Activated CD4-positive, alpha-beta T cell treated with anti-CD3 and anti-CD28 coated beads for 36 hours (primary cell): Measurements from ENCODE around the gene PSMD9. TPM values are rescaled to one million over a fixed set of nuclear protein-coding genes. Genes with fewer than 3 reads are reported as not detected.
A peak's percentile ranks its signal among the peaks of the same experiment; 100 is the strongest.
"Not testable (repeated sequence)": the region's sequence is repeated elsewhere in the genome, so short reads cannot be mapped to it uniquely, and the experiment has no call there.

Source experiments
- ATAC-seq: fragments of 200-7000 bp; cut with Tn5 transposase; one replicate; pipeline ENCODE4 v1.10.0; 2021; ENCODE audit warnings: mild to moderate bottlenecking, moderate library complexity
- CTCF ChIA-PET: fragments of 350-600 bp; sonication (Branson Sonifier 250); formaldehyde crosslinking; loops from one replicate; lab custom pipeline; 2021; ENCODE audit warnings: antibody characterized with exemption; lab: Charles Lee
- POLR2A ChIA-PET: fragments of 350-600 bp; sonication (Branson Sonifier 250); formaldehyde crosslinking; loops from one replicate; lab custom pipeline; 2021; ENCODE audit warnings: antibody characterized with exemption, inconsistent platforms; lab: Charles Lee
- DNase-seq: peaks from one replicate; pipeline ENCODE4 v3.0.0-alpha.2; 2020
- H3K27ac Mint-ChIP-seq: one replicate; pipeline ENCODE4 v1.8.0; 2021; ENCODE audit warnings: mixed read lengths
- H3K27me3 Mint-ChIP-seq: one replicate; pipeline ENCODE4 v1.8.0; 2021; ENCODE audit warnings: mixed read lengths
- H3K36me3 Mint-ChIP-seq: one replicate; pipeline ENCODE4 v1.8.0; 2021; ENCODE audit warnings: low read depth, mixed read lengths
- H3K4me1 Mint-ChIP-seq: one replicate; pipeline ENCODE4 v1.8.0; 2021; ENCODE audit warnings: mixed read lengths
- H3K4me3 Mint-ChIP-seq: one replicate; pipeline ENCODE4 v1.8.0; 2021; ENCODE audit warnings: mild to moderate bottlenecking, moderate library complexity, mixed read lengths
- H3K9me3 Mint-ChIP-seq: one replicate; pipeline ENCODE4 v1.8.0; 2021; ENCODE audit warnings: low read depth, mixed read lengths
- intact Hi-C, 2 experiments: fragments of 100-400 bp; cut with DNase I in 1 of 2; cut with micrococcal nuclease in 1 of 2; formaldehyde crosslinking; loops; one replicate each; pipeline versions ENCODE4 v1.14.2 to v1.15.1; 2022 to 2024; cut with DNase I, micrococcal nuclease
- total RNA-seq, 2 experiments: library from RNA; stranded (reverse); gene quantifications; one replicate each; pipeline ENCODE4 v1.2.3, GENCODE V29; 2021

The PSMD9 gene, protein sequence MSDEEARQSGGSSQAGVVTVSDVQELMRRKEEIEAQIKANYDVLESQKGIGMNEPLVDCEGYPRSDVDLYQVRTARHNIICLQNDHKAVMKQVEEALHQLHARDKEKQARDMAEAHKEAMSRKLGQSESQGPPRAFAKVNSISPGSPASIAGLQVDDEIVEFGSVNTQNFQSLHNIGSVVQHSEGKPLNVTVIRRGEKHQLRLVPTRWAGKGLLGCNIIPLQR
- 10 to 100 TPM; 50.4 to 56.2 TPM for total RNA-seq

DNA sequence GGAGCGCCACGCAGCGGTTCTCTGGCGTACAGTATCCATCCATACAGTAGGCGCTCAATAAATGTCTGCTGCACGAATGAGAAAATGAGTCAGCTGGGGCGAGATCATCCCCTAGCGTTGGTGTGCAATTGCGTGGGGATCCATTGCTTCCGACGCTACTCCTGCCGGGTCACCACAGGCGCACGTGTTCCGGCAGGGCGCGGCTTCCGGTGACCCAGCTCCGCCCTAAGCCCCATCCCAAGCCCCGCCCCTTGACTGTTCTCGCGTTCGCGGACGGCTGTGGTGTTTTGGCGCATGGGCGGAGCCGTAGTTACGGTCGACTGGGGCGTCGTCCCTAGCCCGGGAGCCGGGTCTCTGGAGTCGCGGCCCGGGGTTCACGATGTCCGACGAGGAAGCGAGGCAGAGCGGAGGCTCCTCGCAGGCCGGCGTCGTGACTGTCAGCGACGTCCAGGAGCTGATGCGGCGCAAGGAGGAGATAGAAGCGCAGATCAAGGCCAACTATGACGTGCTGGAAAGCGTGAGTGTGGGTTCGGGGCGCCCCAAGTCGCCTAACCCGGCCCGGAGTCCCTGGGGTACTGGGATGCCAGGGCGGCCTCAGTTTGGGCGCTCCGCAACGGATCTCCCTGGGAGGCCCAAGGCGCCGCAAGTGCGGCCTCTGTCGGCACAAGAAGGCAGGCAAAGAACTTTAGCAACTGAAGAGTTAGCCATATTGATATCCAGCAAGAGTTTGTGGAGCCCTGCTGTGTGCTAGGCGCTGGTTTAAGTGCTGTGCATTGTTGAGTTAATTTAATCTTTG, at the start of gene PSMD9:
Gene PSMD9 (plus strand): TSS at position 313 of the 796 bp plus-strand sequence. CDS start 67 bp downstream, at position 380.
- intact Hi-C loops, result loop anchor here (1.0 to 5.0 kb wide), 16 partner anchors 30 to 639 kb away; partner anchors contain the start of genes ORAI1 (in 2 of the 2), CFAP251 (in 1 of the 2), DIABLO (in 1 of the 2) and KNTC1 (in 1 of the 2)
- peak within 1 kb of the TSS; percentile 89 for H3K4me3 Mint-ChIP-seq
- H3K36me3 Mint-ChIP-seq, result peaks cover 12% of the 10 kb centered on the region
- DNase-seq (peak; percentile 99), ATAC-seq (peak; percentile 94)
- H3K4me1 Mint-ChIP-seq, result peaks cover 33% of the 10 kb centered on the region
- H3K27ac Mint-ChIP-seq, result peak within 1 kb of the TSS; percentile 98
- ChIA-PET POLR2A (interaction anchor here (0.6 to 1.4 kb wide), 5 partner anchors 11 to 294 kb away, joined by 3 to 5 read pairs (median 3); partner anchors contain the start of gene RHOF), CTCF (interaction anchor here (0.6 to 4.7 kb wide), 21 partner anchors 12 to 524 kb away, joined by 3 to 82 read pairs (median 4); partner anchors contain the start of genes CFAP251, MORN3, RHOF and TMEM120B)
- no peaks in the 10 kb centered on the region for H3K27me3 Mint-ChIP-seq
- H3K9me3 Mint-ChIP-seq, result no peaks in the 10 kb centered on the region

DNA sequence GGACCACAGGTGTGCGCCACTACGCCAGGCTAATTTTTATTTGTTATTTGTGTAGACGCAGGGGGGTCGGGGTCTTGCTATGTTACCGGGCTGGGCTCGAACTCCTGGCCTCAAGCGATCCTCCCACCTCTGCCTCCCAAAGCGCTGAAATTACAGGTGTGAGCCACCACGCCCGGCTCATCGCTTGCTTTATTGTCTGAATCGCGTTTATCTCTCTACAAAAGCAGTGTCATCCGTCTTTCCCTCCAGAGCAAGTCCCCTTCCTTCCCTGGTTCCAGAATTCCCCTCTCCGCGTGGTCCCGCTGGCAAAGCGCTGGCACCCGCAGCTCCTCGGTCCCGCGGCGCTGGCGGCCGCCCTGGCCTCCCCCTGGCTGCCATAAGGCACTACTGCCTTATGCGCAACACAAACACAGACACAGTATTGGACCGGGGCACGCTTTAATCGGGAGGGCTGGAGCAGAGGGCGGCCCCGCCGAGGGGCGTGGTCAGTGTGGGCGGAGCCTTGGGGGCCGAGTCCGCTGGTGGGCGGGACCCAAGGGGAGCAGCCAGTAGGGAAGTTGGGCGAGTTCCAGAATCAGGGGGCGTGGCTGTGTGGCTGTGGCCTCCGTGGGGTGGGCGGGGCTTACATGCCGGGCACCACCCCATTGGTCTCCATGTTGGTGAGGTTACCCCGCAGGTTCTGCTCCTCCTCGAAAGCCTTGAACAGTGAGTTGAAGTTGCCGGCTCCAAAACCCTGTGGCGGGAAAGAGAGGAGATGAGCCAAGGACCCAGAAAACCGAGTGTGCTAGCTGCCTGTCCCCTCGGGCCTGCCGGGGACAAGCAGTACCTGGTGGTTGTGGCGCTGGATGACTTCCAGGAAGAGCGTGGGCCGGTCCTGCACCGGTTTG, 49.2 kb upstream of the PSMD9 start:
- Mint-ChIP-seq H3K27me3 (no peaks in the 10 kb centered on the region), H3K36me3 (no peaks in the 10 kb centered on the region), H3K27ac (peak overlapping the region; percentile 91), H3K9me3 (no peaks in the 10 kb centered on the region), H3K4me1 (peaks cover 14% of the 10 kb centered on the region), H3K4me3 (peak overlapping the region; percentile 91)
- DNase-seq, result peak; percentile 100
- peak; percentile 94 for ATAC-seq
- ChIA-PET CTCF (interaction anchor here (0.6 to 1.3 kb wide), 4 partner anchors 27 to 1900 kb away, joined by 4 to 7 read pairs (median 4); no protein-coding TSS in a partner anchor), POLR2A (interaction anchor here (0.6 kb wide), 1 partner anchor 49 kb away, joined by 3 read pairs; no protein-coding TSS in a partner anchor)
- intact Hi-C loops, result loop anchor here (1.0 to 2.0 kb wide), 10 partner anchors 27 to 387 kb away; partner anchors contain the start of genes PSMD9 (in 2 of the 2), B3GNT4 (in 1 of the 2), DIABLO (in 1 of the 2) and MLXIP (in 1 of the 2)

DNA sequence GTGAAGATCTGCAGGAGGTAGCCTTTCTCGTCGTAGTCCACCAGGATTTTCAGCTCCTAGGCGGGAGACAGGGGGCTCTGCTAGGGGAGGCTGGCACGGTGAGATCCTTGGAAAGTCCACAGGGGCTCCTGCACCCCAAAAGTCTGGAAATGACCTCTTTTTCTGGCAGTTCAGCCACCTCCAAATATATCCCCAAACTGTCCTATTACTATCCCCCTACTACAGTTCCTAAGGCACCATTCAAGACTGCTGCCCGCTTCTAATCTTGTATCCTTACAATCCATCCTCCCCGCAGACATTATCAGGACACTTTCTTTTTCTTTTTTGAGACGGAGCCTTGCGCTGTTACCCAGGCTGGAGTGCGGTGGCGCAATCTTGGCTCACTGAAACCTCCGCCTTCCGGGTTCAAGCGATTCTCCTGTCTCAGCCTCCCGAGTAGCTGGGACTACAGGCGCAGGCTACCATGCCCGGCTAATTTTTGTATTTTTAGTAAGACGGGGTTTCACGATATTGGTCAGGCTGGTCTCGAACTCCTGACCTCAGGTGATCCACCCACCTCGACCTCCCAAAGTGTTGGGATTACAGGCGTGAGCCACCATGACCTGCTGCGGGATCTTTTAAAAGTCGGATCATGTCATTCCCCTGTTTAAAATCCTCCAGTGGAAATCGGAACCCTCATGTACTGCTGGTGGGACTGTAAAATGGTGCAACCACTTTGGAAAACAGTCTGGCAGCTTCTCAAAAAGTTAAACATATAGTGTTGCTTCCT, 48.4 kb upstream of the PSMD9 start:
- H3K27me3 Mint-ChIP-seq, result no peaks in the 10 kb centered on the region
- intact Hi-C loops, result loop anchor here (1.0 to 2.0 kb wide), 10 partner anchors 28 to 386 kb away; partner anchors contain the start of genes PSMD9 (in 2 of the 2), B3GNT4 (in 1 of the 2), DIABLO (in 1 of the 2) and MLXIP (in 1 of the 2)
- ATAC-seq, result no peak

DNA sequence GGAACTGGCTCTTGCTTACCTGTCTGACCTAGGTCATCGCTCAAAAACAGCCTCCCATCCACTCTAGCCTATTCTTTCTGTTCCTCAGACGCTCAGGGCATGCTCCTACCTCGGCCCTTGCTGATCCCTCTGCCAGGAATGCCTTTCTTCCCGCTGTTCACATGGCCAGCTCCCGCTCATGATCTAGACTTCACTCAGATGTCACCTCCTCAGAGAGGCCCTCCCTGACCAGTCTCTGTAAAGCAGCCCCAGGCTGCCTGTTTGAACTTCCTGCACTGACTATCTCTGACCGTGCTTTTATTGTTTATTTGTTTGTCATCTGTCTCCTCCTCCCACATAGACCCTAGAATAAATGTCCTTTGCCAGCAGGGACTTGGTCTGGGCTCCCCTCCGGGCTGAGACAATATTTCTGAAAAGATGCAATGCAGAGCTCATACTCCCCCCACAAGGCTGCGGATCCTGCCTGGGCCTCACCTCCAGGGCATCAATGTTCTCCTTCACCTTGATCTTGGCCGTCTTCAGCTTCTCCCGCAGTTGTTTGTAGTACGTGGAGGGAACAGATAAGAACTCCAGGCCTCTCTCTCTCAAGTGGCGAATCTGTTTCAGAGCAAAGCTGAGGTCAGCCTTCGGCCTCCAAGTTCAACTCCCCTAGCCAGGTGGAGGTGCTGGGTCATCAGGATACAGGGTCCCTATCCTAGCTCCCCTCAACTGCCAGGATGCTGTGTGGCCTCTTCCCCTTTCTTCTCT, 45.2 kb upstream of the PSMD9 start:
- no peak overlapping the region for H3K4me3 Mint-ChIP-seq
- intact Hi-C loops, result no loop called here

More for the DNA sequence above, 48.4 kb upstream of the PSMD9 start:
- no peaks in the 10 kb centered on the region for H3K9me3 Mint-ChIP-seq
- CTCF ChIA-PET, result interaction anchor here (0.7 to 1.3 kb wide), 2 partner anchors 46 to 1557 kb away, joined by 3 to 7 read pairs; no protein-coding TSS in a partner anchor
- DNase-seq, result no peak
- peak overlapping the region; percentile 91 for H3K4me3 Mint-ChIP-seq
- no peaks in the 10 kb centered on the region for H3K36me3 Mint-ChIP-seq
- H3K27ac Mint-ChIP-seq, result peak overlapping the region; percentile 91
- POLR2A ChIA-PET, result interaction anchor here (0.6 kb wide), 1 partner anchor 47 kb away, joined by 3 read pairs; the partner anchor contains the start of gene RHOF
- peaks cover 14% of the 10 kb centered on the region for H3K4me1 Mint-ChIP-seq

GRCh38 chr12:121845701-121846100, 42.9 kb upstream of the PSMD9 start:
- no peak for ATAC-seq
- Mint-ChIP-seq H3K27ac (no peak overlapping the region), H3K4me3 (no peak overlapping the region), H3K36me3 (no peaks in the 10 kb centered on the region), H3K27me3 (no peaks in the 10 kb centered on the region), H3K9me3 (no peaks in the 10 kb centered on the region), H3K4me1 (no peaks in the 10 kb centered on the region)
- ChIA-PET CTCF (no interaction called here), POLR2A (no interaction called here)
- DNase-seq, result no peak
- intact Hi-C loops, result no loop called here

More for the DNA sequence above, 45.2 kb upstream of the PSMD9 start:
- DNase-seq, result no peak
- no peaks in the 10 kb centered on the region for H3K9me3 Mint-ChIP-seq
- ChIA-PET CTCF (interaction anchor here (1.2 to 1.7 kb wide), 4 partner anchors 31 to 70 kb away, joined by 3 to 4 read pairs (median 3); no protein-coding TSS in a partner anchor), POLR2A (no interaction called here)
- H3K4me1 Mint-ChIP-seq, result peaks cover 14% of the 10 kb centered on the region
- no peak for ATAC-seq
- no peak overlapping the region for H3K27ac Mint-ChIP-seq
- H3K27me3 Mint-ChIP-seq, result no peaks in the 10 kb centered on the region
- no peaks in the 10 kb centered on the region for H3K36me3 Mint-ChIP-seq

GRCh38 chr12:121849211-121849610, 39.4 kb upstream of the PSMD9 start:
- ATAC-seq (no peak), DNase-seq (no peak)
- H3K36me3 Mint-ChIP-seq, result no peaks in the 10 kb centered on the region
- ChIA-PET POLR2A (no interaction called here), CTCF (interaction anchor here (0.7 kb wide), 1 partner anchor 79 kb away, joined by 3 read pairs; no protein-coding TSS in a partner anchor)
- no peaks in the 10 kb centered on the region for H3K9me3 Mint-ChIP-seq
- H3K27ac Mint-ChIP-seq, result no peak overlapping the region
- no peaks in the 10 kb centered on the region for H3K27me3 Mint-ChIP-seq
- H3K4me3 Mint-ChIP-seq, result no peak overlapping the region
- intact Hi-C loops, result no loop called here
- H3K4me1 Mint-ChIP-seq, result no peaks in the 10 kb centered on the region

DNA sequence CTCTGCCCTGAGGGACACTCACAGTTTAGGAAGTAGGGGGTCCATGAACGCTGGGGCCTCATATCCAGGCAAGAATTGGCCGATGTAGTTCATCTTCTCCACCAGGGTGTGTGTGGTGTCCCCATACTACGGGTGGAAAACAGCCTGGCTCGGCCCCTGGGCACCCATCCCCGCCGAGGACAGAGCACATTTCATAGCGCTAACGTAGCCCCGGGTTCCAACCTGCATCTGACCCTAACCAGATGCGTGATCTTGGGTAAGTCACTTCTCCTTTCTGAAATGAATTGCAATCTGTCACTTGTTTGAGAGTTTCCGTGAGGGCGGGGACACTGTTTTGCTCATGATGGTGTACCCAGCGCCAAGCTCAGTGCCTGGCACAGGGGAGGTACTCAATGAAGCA, 38.9 kb upstream of the PSMD9 start:
- Mint-ChIP-seq H3K4me1 (no peaks in the 10 kb centered on the region), H3K27ac (no peak overlapping the region), H3K36me3 (no peaks in the 10 kb centered on the region), H3K27me3 (no peaks in the 10 kb centered on the region), H3K4me3 (no peak overlapping the region), H3K9me3 (no peaks in the 10 kb centered on the region)
- ATAC-seq (no peak), DNase-seq (no peak)
- CTCF ChIA-PET, result no interaction called here
- intact Hi-C loops, result no loop called here
- POLR2A ChIA-PET, result no interaction called here

GRCh38 chr12:121852392-121852791, 36.2 kb upstream of the PSMD9 start:
- H3K4me3 Mint-ChIP-seq, H3K9me3 Mint-ChIP-seq, H3K36me3 Mint-ChIP-seq, H3K27ac Mint-ChIP-seq, H3K27me3 Mint-ChIP-seq, ATAC-seq, H3K4me1 Mint-ChIP-seq, intact Hi-C loops, DNase-seq, POLR2A ChIA-PET: not testable (repeated sequence)
- CTCF ChIA-PET, result interaction anchor here (1.1 kb wide), 1 partner anchor 66 kb away, joined by 3 read pairs; the partner anchor contains the start of gene CFAP251

GRCh38 chr12:121857322-121858246, 31.0 kb upstream of the PSMD9 start:
- no peaks in the 10 kb centered on the region for H3K27me3 Mint-ChIP-seq
- no peaks in the 10 kb centered on the region for H3K4me1 Mint-ChIP-seq
- H3K36me3 Mint-ChIP-seq, result no peaks in the 10 kb centered on the region
- H3K4me3 Mint-ChIP-seq, result no peak overlapping the region
- DNase-seq, result no peak
- ChIA-PET POLR2A (no interaction called here), CTCF (no interaction called here)
- intact Hi-C loops, result no loop called here
- no peak overlapping the region for H3K27ac Mint-ChIP-seq
- no peak for ATAC-seq
- H3K9me3 Mint-ChIP-seq, result no peaks in the 10 kb centered on the region
